Measurements from ENCODE around the gene ABCB11. TPM values are rescaled to one million over a fixed set of nuclear protein-coding genes. Genes with fewer than 3 reads are reported as not detected.
"Not testable (repeated sequence)": the region's sequence is repeated elsewhere in the genome, so short reads cannot be mapped to it uniquely, and the experiment has no call there.

ABCB11 gene
- total RNA-seq, 1 donor from 2014 or later, result not detected

DNA sequence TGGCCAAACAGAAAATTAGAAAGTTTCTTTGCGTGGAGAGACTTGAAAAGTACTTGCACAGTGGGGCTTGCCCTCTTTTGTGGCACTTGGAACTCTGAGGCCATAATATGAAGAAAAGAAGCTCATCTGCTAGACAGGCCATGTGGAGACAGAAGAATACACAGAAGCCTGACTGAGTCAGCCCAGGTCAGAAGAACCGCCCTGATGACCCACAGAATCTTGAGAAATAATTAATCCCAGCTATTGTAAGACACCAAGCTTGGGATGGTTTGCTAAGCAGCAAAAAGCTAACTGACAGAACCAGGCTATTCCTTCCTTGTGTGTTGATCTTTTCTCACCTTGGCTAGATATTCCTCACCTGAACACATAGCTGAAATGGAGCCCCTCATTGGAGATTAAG lies 96.3 kb downstream of the ABCB11 start:
- H3K27ac Mint-ChIP-seq (ENCODE audit: unreplicated experiment), result no peak overlapping the region
- TF ChIP-seq, protein P1, sequence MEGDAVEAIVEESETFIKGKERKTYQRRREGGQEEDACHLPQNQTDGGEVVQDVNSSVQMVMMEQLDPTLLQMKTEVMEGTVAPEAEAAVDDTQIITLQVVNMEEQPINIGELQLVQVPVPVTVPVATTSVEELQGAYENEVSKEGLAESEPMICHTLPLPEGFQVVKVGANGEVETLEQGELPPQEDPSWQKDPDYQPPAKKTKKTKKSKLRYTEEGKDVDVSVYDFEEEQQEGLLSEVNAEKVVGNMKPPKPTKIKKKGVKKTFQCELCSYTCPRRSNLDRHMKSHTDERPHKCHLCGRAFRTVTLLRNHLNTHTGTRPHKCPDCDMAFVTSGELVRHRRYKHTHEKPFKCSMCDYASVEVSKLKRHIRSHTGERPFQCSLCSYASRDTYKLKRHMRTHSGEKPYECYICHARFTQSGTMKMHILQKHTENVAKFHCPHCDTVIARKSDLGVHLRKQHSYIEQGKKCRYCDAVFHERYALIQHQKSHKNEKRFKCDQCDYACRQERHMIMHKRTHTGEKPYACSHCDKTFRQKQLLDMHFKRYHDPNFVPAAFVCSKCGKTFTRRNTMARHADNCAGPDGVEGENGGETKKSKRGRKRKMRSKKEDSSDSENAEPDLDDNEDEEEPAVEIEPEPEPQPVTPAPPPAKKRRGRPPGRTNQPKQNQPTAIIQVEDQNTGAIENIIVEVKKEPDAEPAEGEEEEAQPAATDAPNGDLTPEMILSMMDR (IDR thresholded peaks at IDR 0.05), result no peak

DNA sequence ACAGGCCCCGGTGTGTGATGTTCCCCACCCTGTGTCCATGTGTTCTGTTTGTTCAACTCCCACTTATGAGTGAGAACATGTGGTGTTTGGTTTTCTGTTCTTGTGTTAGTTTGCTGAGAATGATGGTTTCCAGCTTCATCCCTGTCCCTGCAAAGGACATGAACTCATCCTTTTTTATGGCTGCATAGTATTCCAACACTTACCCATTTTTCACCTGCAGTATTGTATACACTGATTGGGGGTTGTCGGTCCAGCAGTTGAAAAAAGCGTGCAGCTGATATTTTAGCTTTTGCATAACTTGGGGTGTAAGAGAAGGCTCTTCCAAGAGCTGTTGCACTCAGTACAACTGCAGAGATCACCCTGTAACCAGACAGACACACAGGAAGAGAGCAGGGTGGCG lies 99.0 kb downstream of the ABCB11 start:
- not testable (repeated sequence) for H3K36me3 Mint-ChIP-seq (ENCODE audit: low read depth); H3K27me3 Mint-ChIP-seq (ENCODE audit: low read depth); H3K27ac Mint-ChIP-seq (ENCODE audit: unreplicated experiment); H3K9me3 Mint-ChIP-seq (ENCODE audit: low read depth); H3K4me3 Mint-ChIP-seq (ENCODE audit: unreplicated experiment); DNase-seq (ENCODE audit: low spot score)
- peaks cover 26% of the 10 kb centered on the region for H3K4me1 Mint-ChIP-seq (ENCODE audit: low read depth)

More for the DNA sequence above, 96.3 kb downstream of the ABCB11 start:
- Mint-ChIP-seq H3K4me3 (ENCODE audit: unreplicated experiment) (no peak overlapping the region), H3K4me1 (ENCODE audit: low read depth) (no peaks in the 10 kb centered on the region), H3K36me3 (ENCODE audit: low read depth) (no peaks in the 10 kb centered on the region), H3K27me3 (ENCODE audit: low read depth) (no peaks in the 10 kb centered on the region), H3K9me3 (ENCODE audit: low read depth) (no peaks in the 10 kb centered on the region)
- no peak for DNase-seq (ENCODE audit: low spot score)

DNA sequence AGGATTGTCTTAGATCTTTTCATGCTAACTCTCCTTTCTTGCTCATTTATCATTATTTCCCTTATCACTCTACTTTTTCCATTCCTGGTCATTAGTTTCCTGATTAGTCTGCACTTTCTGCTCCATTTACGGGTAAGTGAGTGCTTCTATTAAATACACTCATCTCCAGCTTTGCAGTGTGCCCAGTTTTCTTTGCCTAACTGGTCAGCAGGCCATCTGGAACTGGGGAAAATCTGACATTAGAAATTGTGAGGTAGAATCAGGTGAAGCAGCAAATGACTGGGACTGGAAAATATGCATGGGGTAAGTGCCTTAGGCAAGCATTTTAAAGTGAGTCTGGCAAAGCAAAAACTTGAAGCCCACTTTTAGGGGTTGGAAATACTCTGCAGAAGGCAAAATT lies 100.9 kb downstream of the ABCB11 start:
- TF ChIP-seq, protein P1 (IDR thresholded peaks at IDR 0.05), result no peak
- Mint-ChIP-seq H3K9me3 (ENCODE audit: low read depth) (no peaks in the 10 kb centered on the region), H3K4me3 (ENCODE audit: unreplicated experiment) (no peak overlapping the region), H3K27ac (ENCODE audit: unreplicated experiment) (no peak overlapping the region), H3K27me3 (ENCODE audit: low read depth) (no peaks in the 10 kb centered on the region), H3K4me1 (ENCODE audit: low read depth) (peaks cover 38% of the 10 kb centered on the region), H3K36me3 (ENCODE audit: low read depth) (no peaks in the 10 kb centered on the region)
- DNase-seq (ENCODE audit: low spot score), result no peak

DNA sequence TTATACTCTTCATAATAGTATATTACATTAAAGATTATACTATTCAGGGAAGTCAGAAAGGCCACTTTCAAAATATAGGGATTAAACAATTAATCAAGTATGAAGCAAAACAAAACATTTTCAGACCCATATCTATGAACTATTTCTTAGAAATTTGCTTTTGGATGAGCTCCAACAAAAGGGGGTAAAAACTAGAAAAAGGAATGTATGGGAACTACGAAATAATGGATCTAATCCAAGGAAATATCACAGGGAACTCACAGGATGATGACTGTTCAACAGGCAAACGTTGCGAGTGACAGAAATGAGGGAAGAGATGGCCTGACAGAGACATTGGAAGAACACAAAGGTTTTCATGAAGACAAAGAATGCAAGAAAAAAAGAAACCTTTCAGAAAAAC lies 102.1 kb downstream of the ABCB11 start:
- no peak for DNase-seq (ENCODE audit: low spot score)
- no peaks in the 10 kb centered on the region for H3K36me3 Mint-ChIP-seq (ENCODE audit: low read depth)
- peak overlapping the region; percentile 2 for H3K27ac Mint-ChIP-seq (ENCODE audit: unreplicated experiment)
- no peaks in the 10 kb centered on the region for H3K27me3 Mint-ChIP-seq (ENCODE audit: low read depth)
- H3K9me3 Mint-ChIP-seq (ENCODE audit: low read depth), result no peaks in the 10 kb centered on the region
- no peak overlapping the region for H3K4me3 Mint-ChIP-seq (ENCODE audit: unreplicated experiment)
- TF ChIP-seq, protein P1 (IDR thresholded peaks at IDR 0.05), result no peak
- peaks cover 38% of the 10 kb centered on the region for H3K4me1 Mint-ChIP-seq (ENCODE audit: low read depth)

DNA sequence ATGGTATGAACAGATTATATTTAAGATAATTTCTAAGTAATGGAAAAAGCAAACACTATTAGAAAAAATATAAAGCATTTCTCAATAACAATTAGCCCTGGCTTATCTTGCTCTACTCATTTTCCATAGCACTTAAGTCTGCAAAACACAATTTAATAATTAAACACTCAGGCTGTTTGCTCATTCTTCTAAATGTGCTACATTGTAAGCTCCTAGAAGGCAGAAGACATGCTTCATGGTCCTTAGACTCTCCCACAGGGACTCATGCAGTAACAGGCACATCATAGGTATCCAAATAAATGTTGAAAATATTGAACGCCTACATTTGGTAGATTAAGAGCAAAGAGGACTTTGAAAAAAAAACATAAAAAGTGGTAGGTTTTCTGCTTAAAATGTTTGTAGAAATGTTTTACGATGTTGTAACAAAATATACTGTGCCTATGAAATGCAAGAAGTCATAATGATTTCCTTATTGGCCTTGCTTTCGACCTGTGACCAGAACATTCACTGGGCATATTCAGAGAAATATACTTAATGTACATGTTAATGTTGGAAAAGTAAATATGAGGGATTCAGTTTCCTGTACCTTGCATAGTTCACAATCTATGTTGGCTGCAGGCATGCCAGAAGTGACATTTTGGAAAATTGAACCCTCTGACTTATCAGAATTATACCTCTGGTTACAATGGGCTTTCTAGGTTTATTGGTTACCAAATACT lies 102.9 kb downstream of the ABCB11 start:
- H3K9me3 Mint-ChIP-seq (ENCODE audit: low read depth), result no peaks in the 10 kb centered on the region
- TF ChIP-seq, protein P1 (IDR thresholded peaks at IDR 0.05), result no peak
- H3K27me3 Mint-ChIP-seq (ENCODE audit: low read depth), result peaks cover 4% of the 10 kb centered on the region
- H3K36me3 Mint-ChIP-seq (ENCODE audit: low read depth), result no peaks in the 10 kb centered on the region
- no peak for DNase-seq (ENCODE audit: low spot score)
- H3K27ac Mint-ChIP-seq (ENCODE audit: unreplicated experiment), result no peak overlapping the region
- H3K4me3 Mint-ChIP-seq (ENCODE audit: unreplicated experiment), result no peak overlapping the region
- peaks cover 38% of the 10 kb centered on the region for H3K4me1 Mint-ChIP-seq (ENCODE audit: low read depth)
